ENCODE results near the gene SF3B2.
"Not testable (repeated sequence)": the region's sequence is repeated elsewhere in the genome, so short reads cannot be mapped to it uniquely, and the experiment has no call there.

SF3B2 gene

DNA sequence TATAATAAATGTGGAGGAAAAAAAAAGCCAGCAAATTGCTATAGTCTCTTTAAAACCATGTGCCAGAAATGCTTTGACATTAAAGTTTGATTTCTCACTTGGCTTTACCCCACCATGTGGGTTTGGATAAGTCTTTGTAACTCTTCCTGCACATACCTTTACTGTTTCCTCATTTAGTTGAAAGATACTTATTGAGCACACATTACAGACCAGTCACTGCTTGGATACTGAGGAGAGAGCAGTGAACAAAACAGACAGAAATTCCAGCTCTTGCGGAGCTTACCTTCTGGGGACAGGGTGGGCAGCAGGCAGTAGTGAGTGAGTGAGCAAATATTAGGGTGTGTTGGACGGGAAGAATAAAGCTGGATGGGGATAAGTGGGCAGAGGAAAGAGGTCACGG is 31.6 kb downstream of the SF3B2 start:
- FAIRE-seq (no peak), DNase-seq (ENCODE audit: insufficient read length, low spot score) (no peak)
- TF ChIP-seq POLR2A (IDR thresholded peaks at IDR 0.05; ENCODE audit: low read depth, low read length): no peak

DNA sequence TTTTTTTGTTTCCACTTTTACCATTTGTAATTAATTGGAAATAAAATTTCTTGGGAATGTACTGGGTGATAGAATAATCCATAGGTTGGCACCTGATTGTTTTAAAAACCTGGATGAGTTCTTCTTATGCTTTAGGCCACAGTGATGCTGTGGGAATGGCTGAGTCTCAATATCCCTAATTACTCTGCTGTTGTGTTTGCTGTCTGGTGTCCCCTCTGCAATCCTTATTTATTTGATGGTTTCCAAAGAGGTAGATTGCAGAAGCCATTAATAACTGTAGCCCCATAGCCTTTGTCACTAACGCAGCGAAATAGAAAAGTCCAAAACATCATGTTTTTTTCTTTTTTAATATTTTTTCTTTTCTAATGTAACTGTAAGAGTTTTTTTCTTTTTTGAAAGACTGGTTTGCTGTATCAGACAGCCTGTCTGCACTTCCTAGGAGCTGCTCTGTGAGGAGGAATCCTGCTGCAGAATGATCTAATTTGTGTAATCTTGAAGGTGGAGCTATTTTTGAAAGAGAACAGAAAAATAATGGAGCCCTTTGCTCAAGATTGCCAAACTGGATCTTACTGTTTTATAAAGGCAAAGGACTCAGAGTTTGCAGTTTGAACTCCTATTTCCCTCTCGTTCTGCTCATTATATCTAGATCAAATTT is 32.8 kb downstream of the SF3B2 start:
- FAIRE-seq: no peak
- no peak for TF ChIP-seq POLR2A (IDR thresholded peaks at IDR 0.05; ENCODE audit: low read depth, low read length)
- no peak for DNase-seq (ENCODE audit: insufficient read length, low spot score)

DNA sequence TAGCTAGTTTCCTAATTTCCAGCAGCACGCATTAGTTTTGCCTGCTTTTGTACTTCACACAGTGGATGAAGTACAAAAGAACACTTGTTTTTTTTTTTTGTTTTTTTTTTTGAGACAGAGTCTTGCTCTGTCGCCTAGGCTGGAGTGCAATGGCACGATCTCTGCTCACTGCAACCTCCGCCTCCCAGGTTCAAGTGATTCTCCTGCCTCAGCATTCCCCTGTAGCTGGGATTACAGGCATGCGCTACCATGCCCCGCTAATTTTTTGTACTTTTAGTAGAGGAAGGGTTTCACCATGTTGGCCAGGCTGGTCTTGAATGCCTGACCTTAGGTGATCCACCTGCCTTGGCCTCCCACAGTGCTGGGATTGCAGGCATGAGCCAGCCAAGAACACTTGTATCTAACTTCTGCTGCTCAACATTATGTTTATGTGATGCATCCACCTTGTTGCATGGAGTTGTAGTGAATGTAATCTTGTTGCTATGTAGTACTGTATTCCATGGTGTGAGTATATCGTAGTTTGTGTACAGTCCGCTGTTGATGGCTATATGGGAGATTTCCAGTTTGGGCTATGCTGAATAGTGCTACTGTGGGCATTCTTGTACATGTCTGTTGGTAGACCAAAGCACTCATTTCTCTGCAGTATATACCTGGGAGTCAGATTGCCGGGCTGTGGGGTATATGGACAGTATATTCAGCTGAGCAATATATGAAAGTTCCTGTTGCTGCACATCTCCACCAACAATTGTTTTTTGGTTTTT is 35.2 kb downstream of the SF3B2 start:
- DNase-seq (ENCODE audit: insufficient read length, low spot score) (no peak), FAIRE-seq (no peak)
- TF ChIP-seq POLR2A (IDR thresholded peaks at IDR 0.05; ENCODE audit: low read depth, low read length): no peak

DNA sequence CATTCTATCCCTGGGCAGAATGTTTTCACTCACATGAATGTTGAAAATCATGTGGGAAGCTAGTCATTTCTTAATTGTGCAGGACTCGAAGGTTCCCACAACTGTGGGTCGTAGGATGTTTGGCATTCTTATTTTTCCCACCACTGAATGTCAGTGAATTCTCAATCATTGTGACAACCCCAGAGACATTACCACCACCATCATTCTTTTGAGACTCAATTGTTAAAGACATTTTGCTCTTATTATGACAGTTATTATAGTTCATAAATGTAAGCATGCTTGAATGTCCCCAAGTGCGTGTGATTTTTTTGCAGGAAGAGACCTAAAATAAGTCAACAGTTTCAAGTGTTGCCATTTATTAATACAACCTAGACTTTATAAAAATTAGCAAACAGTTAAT is 36.9 kb downstream of the SF3B2 start:
- no peak for DNase-seq (ENCODE audit: insufficient read length, low spot score)
- FAIRE-seq: no peak
- no peak for TF ChIP-seq POLR2A (IDR thresholded peaks at IDR 0.05; ENCODE audit: low read depth, low read length)

DNA sequence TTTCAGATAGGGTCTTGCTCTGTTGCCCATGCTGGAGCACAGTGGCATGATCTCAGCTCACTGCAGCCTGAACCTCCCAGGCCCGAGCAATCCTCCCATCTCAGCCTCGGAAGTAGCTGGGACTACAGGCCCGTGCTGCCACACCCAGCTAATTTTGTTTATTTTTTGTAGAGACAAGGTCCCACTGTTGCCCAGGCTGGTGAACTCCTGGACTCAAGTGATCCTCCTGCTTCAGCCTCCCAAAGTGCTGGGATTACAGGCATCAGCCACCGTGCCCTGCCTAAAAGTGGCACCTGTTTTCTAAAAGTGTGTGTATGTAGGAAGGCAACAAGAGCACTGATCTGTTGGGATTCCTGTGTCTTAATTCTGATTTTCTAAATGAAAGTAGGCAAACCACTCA is 38.1 kb downstream of the SF3B2 start:
- TF ChIP-seq POLR2A (IDR thresholded peaks at IDR 0.05; ENCODE audit: low read depth, low read length): no peak
- FAIRE-seq (no peak), DNase-seq (ENCODE audit: insufficient read length, low spot score) (no peak)

DNA sequence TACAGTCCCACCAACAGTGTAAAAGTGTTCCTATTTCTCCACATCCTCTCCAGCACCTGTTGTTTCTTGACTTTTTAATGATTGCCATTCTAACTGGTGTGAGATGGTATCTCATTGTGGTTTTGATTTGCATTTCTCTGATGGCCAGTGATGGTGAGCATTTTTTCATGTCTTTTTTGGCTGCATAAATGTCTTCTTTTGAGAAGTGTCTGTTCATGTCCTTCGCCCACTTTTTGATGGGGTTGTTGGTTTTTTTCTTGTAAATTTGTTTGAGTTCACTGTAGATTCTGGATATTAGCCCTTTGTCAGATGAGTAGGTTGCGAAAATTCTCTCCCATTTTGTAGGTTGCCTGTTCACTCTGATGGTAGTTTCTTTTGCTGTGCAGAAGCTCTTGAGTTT is 40.0 kb downstream of the SF3B2 start:
- not testable (repeated sequence) for DNase-seq (ENCODE audit: insufficient read length, low spot score); FAIRE-seq

DNA sequence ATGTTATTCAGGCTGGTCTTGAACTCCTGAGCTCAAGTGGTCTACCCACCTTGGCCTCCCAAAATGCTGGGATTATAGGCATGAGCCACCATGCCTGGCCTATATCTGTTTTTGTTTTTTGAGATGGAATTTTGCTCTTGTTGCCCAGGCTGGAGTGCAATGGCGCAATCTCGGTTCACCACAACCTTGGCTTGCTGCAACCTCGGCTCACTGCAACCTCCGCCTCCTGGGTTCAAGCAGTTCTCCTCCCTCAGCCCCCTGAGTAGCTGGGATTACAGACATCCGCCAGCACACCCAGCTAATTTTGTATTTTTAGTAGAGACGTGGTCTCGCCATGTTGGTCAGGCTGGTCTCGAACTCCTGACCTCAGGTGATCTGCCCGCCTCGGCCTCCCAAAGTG is 47.6 kb downstream of the SF3B2 start:
- FAIRE-seq; DNase-seq (ENCODE audit: insufficient read length, low spot score): not testable (repeated sequence)

DNA sequence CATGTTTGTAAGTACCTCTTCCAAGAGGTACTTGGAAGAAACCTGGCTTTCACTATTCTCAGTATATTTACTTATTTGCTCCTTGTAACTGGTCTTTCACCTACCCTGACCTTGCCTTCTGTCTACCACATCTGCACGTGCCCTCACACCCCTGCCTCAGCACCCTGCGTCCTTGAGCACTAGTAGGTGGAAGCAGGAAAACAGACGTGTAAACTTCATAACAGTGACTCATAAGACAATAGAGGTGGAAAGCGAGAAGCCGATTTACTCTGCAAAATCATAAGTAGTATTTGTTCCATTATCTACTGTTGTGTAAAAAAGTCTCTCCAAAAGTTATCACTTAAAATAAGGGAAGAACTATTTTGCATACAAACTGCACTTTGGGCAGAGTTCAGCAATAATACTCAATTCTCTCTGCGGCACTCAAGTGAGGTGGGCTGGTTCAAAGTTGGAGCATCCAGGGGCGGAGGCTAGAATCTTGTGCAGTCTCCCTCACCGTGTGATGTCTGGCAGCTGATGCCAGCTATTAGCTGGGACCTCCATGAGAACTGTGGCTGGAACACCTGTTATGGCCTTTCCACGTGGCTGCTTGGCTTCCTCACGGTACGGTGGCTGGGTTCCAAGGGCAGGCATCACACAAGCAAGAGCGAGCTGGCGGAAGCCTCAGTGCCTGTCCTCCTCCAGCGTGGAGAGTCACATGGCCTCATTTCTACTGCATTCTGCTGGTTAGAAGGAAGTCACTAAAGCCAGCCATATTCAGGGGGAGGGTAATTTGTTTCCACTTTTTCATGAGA is 48.3 kb downstream of the SF3B2 start:
- DNase-seq (ENCODE audit: insufficient read length, low spot score): no peak
- no peak for FAIRE-seq
- no peak for TF ChIP-seq POLR2A (IDR thresholded peaks at IDR 0.05; ENCODE audit: low read depth, low read length)

DNA sequence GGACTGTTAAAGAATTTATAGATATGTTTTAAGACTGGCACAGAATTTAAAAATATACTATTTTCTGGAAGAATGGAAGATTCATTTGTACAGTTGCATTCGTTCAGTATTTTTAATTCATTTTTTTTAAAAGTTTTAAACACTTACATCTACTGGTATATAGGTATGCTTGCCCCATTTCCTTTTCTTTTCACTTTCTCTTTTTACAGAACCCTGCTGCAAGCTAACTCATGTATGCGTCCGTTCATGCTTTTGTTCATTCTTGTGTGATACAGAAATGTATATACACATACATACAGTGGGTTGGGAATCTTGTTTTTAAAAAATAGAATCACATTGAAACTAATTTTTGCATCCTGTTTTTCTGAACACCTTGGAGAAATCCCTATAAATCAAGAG is 48.9 kb downstream of the SF3B2 start:
- DNase-seq (ENCODE audit: insufficient read length, low spot score): no peak
- no peak for TF ChIP-seq POLR2A (IDR thresholded peaks at IDR 0.05; ENCODE audit: low read depth, low read length)
- FAIRE-seq: no peak

DNA sequence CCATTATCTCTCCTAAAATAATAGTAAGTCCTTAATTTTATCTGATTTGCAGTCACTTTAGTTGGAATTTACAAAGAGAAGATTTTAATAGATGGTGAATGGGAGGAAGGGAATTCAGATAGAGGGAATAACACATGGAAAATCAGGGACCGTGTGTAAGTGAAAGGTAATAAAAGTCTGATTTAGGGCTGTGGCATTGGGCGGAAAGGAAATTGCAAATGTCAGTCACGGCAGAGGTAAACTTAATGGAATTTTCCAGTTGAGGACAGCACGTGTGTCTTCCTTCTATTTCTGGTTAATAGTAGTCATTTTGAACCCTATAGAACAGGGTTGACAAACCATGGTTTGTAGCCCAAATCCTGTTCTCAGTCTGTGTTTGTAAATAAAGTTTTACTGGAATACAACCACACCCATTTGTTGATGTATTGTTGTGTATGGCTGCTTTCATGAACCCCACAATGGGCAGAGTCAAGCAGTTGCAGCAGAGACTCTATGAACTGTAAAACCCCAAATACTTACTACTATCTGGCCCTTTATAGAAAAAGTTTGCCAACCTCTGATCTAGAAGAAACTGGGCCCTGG is 52.0 kb downstream of the SF3B2 start:
- TF ChIP-seq POLR2A (IDR thresholded peaks at IDR 0.05; ENCODE audit: low read depth, low read length): no peak
- DNase-seq (ENCODE audit: insufficient read length, low spot score) (no peak), FAIRE-seq (no peak)

DNA sequence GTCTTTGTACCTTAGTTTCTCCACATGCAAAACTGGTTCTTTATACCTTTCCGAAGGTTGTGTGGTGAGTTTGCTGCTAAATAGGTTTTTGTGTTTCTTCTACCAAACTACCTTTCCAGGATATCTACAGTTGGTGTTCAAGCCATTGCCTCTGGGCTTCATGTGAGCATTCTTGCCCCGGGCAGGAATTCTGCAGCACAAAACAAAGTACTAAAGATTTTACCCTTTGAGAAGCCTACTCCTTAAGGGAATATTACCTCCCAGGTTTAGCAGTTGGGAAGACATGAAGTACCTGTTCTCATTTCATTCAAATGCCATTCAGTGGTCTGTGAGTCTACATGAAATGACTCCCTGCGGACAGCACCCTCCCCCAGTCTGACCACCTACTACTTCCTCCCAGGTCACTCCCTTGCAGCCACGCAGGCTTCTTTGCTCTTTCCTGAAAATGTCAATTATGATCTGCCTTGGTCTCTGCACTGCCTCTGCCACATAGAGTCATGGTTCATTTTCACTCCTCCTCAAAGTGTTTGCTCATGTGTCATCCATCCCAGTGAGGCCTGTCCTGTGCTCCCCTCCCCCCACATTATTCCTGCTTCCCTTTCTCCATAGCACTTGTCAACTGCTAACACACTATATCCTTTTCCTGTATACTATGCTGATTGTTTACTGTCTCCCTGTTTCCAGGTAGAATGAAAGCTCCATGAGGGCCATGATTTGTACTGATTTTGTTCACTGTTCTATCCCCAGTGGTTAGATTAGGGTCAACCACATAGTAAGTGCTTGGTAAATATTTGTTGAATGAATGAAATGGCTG is 54.8 kb downstream of the SF3B2 start:
- TF ChIP-seq POLR2A (IDR thresholded peaks at IDR 0.05; ENCODE audit: low read depth, low read length): no peak
- FAIRE-seq (no peak), DNase-seq (ENCODE audit: insufficient read length, low spot score) (no peak)

DNA sequence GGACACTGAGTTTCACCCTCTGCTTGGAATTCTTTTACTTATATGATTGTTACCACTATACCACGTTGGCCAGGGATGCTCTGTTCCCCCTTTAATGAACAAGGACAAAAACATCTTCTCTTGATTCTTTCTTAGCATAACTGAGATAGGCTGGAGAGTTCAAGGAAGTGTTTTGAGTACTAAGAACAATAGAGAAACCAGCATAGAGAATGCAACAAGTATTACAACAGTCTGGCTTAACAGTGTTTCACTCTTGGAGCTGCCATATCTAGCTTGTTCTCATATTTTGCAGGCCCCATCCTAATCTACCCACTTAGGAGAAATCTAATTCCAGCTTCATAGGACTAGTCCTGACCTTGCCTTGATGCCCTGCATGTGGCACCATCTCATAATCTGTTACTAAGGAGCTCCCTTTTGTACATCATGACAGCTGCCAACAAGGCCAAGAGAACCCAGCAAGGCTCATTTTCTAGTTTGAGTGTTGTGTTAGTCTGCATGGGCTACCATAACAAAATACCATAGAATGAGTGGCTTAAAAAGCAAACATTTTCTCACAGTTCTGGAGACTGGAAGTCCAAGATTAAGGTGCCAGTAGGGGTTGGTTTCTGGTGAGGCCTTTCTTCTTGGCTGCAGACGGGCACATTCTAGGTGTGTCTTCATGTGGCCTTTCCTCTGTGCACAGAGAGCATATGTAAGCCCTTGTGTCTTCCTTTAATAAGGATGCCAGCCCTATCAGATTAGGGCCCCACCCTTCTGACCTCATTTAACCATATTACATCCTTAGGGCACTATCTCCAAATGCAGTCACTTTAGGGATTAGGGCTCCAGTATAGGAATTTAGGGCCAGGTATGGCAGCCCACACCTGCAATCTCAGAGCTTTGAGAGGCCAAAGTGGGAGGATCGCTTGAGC is 55.7 kb downstream of the SF3B2 start:
- no peak for FAIRE-seq
- DNase-seq (ENCODE audit: insufficient read length, low spot score): no peak
- no peak for TF ChIP-seq POLR2A (IDR thresholded peaks at IDR 0.05; ENCODE audit: low read depth, low read length)

DNA sequence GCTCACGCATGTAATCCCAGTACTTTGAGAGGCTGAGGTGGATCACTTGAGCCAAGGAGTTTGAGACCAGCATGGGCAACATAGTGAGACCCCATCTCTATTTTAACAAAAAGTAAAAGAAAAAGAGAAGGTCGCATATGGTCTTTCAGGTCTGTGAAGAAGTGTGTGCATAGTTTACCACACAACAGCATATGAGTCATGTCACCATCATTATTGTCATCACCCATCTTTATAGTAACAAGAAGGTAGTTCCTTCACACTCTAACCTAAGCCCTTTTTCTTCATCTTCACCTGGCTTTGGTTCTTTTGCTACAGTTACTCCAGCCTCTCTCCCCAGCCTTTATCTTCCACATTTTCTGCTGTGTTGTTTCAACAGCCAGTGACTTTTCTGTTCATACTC is 57.1 kb downstream of the SF3B2 start:
- FAIRE-seq (no peak), DNase-seq (ENCODE audit: insufficient read length, low spot score) (no peak)
- no peak for TF ChIP-seq POLR2A (IDR thresholded peaks at IDR 0.05; ENCODE audit: low read depth, low read length)

Measured in H54 (cell line).